Vagina (tissue), 2 donors: ENCODE data around the gene TLK2.

Experiments
- POLR2AphosphoS5 ChIP-seq, 2 donors: sonication (generic); formaldehyde crosslinking; IDR thresholded peaks; one replicate each; pipeline ENCODE4 v1.9.0; 2017; ENCODE audit warnings: antibody characterized with exemption in 2 of 2, mild to moderate bottlenecking in 2 of 2, low read depth in 1 of 2; ENCODE audit not compliant: insufficient read depth in 1 of 2
- TF ChIP-seq, protein P1 (sequence below), 3 experiments: fragments of 450-650 bp in 2 of 3; fragments of 200-600 bp in 1 of 3; sonication (generic) in 1 of 3; IDR thresholded peaks; one replicate each; pipeline ENCODE4 v1.5.1; 2017 to 2019; ENCODE audit warnings: antibody characterized with exemption in 3 of 3, mild to moderate bottlenecking in 2 of 3, moderate library complexity in 2 of 3

DNA sequence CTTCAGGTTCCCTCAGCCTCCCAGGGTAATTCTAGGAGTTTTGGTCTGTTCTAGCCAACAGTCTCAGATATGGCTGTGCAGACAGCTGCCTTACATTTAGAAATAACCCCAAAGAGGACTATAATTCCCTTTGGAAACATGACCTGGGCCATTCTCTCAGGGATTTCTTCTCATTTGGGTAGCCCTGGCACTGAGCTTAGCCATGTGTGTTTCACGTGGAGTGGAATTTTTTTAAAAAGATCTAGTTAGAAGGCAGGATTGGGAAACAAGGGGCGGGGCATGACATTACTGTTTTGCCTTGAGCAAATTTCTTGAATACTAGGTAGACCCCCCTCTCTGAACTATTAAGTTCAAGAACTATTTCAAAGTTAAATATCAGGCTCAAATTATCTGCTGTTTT is 119.3 kb downstream of the TLK2 start:
- TF ChIP-seq, protein P1, sequence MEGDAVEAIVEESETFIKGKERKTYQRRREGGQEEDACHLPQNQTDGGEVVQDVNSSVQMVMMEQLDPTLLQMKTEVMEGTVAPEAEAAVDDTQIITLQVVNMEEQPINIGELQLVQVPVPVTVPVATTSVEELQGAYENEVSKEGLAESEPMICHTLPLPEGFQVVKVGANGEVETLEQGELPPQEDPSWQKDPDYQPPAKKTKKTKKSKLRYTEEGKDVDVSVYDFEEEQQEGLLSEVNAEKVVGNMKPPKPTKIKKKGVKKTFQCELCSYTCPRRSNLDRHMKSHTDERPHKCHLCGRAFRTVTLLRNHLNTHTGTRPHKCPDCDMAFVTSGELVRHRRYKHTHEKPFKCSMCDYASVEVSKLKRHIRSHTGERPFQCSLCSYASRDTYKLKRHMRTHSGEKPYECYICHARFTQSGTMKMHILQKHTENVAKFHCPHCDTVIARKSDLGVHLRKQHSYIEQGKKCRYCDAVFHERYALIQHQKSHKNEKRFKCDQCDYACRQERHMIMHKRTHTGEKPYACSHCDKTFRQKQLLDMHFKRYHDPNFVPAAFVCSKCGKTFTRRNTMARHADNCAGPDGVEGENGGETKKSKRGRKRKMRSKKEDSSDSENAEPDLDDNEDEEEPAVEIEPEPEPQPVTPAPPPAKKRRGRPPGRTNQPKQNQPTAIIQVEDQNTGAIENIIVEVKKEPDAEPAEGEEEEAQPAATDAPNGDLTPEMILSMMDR (IDR thresholded peaks at IDR 0.05) = no peak
- TF ChIP-seq POLR2AphosphoS5 (IDR thresholded peaks at IDR 0.05; ENCODE audit: insufficient read depth in 1 of 2, low read depth in 1 of 2) = no peak
